ENCODE results near the gene PRKCSH.

GRCh38 chr19:11408591-11408990 lies 26.8 kb upstream of the PRKCSH start:
- no peak for TF ChIP-seq CTCF (conservative IDR thresholded peaks at IDR 0.05)
- no peak for TF ChIP-seq EZH2 (IDR thresholded peaks at IDR 0.05; ENCODE audit: low read depth)

Measured in PC-9 (cell line).